ENCODE measurements around the gene GOLGA6L7. TPM values are rescaled to one million over a fixed set of nuclear protein-coding genes. Genes with fewer than 3 reads are reported as not detected.

GOLGA6L7 gene
- total and polyA plus RNA-seq, 2 donors (not counting 3 experiments of a cell fraction or from before 2014, with no cell fraction given): not detected

- no peak for FAIRE-seq
- Histone ChIP-seq H2AFZ (ENCODE audit: low read depth, low read length) (no peak overlapping the region), H4K20me1 (replicated peaks; ENCODE audit: control insufficient read depth, extremely low read depth, insufficient read depth, low read length) (no peaks in the 10 kb centered on the region), H3K9ac (replicated peaks; ENCODE audit: extremely low read depth, insufficient read depth, low read length) (no peak overlapping the region), H3K4me1 (ENCODE audit: control insufficient read depth, extremely low read depth, insufficient read depth, low read length) (no peaks in the 10 kb centered on the region), H3K27ac (ENCODE audit: insufficient read depth, low read depth, low read length) (no peak overlapping the region), H3K27me3 (ENCODE audit: control insufficient read depth in 2 of 2, insufficient read depth in 2 of 2, low read length in 2 of 2) (no peaks in the 10 kb centered on the region), H3K79me2 (ENCODE audit: control insufficient read depth, insufficient read depth, low read length) (no peaks in the 10 kb centered on the region), H3K36me3 (ENCODE audit: control insufficient read depth in 2 of 2, extremely low read depth in 1 of 2, insufficient read depth in 2 of 2, low read length in 2 of 2) (no peaks in the 10 kb centered on the region), H3K9me1 (replicated peaks; ENCODE audit: control insufficient read depth, extremely low read depth, insufficient read depth, low read length) (no peaks in the 10 kb centered on the region), H3K9me3 (replicated peaks; ENCODE audit: control insufficient read depth, insufficient read depth, low read length) (no peaks in the 10 kb centered on the region), H3K4me3 (replicated peaks in 1 of 3; ENCODE audit: insufficient read depth in 1 of 3, low read depth in 1 of 3, low read length in 3 of 3) (no peak overlapping the region), H3K4me2 (ENCODE audit: insufficient read depth, low read length) (no peak overlapping the region)
- dilution Hi-C loops (cut with MboI; ENCODE audit: extremely low pct_ligation_motif_present, low sequenced_read_pairs) (no loop called here), intact Hi-C loops (cut with micrococcal nuclease) (no loop called here)
- CTCF ChIA-PET: no interaction called here
- POLR2A ChIA-PET: interaction anchor here (0.6 kb wide), 1 partner anchor 269 kb away, joined by 5 read pairs; no protein-coding TSS in a partner anchor
- TF ChIP-seq, protein P1, sequence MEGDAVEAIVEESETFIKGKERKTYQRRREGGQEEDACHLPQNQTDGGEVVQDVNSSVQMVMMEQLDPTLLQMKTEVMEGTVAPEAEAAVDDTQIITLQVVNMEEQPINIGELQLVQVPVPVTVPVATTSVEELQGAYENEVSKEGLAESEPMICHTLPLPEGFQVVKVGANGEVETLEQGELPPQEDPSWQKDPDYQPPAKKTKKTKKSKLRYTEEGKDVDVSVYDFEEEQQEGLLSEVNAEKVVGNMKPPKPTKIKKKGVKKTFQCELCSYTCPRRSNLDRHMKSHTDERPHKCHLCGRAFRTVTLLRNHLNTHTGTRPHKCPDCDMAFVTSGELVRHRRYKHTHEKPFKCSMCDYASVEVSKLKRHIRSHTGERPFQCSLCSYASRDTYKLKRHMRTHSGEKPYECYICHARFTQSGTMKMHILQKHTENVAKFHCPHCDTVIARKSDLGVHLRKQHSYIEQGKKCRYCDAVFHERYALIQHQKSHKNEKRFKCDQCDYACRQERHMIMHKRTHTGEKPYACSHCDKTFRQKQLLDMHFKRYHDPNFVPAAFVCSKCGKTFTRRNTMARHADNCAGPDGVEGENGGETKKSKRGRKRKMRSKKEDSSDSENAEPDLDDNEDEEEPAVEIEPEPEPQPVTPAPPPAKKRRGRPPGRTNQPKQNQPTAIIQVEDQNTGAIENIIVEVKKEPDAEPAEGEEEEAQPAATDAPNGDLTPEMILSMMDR (IDR thresholded peaks at IDR 0.05; ENCODE audit: extremely low read depth in 1 of 2, insufficient read depth in 1 of 2, low read depth in 1 of 2, low read length in 2 of 2): no peak
- TF ChIP-seq JUN (IDR thresholded peaks at IDR 0.05; ENCODE audit: borderline replicate concordance, insufficient read depth, insufficient read length, low read depth) (no peak), POLR2AphosphoS5 (IDR thresholded peaks at IDR 0.05; ENCODE audit: insufficient read depth, low read depth, low read length) (no peak), MYC (IDR thresholded peaks at IDR 0.05; ENCODE audit: low read depth, low read length) (no peak), POLR2A (IDR thresholded peaks at IDR 0.05; ENCODE audit: low read depth, low read length) (no peak), GATA2 (IDR thresholded peaks at IDR 0.05; ENCODE audit: insufficient read depth, insufficient read length, low read depth, low read length) (no peak), FOS (IDR thresholded peaks at IDR 0.05; ENCODE audit: borderline replicate concordance, insufficient read depth, low read length) (no peak), EZH2 (IDR thresholded peaks at IDR 0.05; ENCODE audit: borderline replicate concordance, low read depth, low read length, severe bottlenecking) (no peak)
- TF ChIP-seq, protein P2, sequence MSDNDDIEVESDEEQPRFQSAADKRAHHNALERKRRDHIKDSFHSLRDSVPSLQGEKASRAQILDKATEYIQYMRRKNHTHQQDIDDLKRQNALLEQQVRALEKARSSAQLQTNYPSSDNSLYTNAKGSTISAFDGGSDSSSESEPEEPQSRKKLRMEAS (IDR thresholded peaks at IDR 0.05; ENCODE audit: insufficient read depth, insufficient read length): no peak
- no peak for DNase-seq (ENCODE audit: low read depth, low spot score)
- no TSS peak for BruUV-seq (replicated peaks)
These were observed 27.8 kb upstream of the GOLGA6L7 start for GRCh38 chr15:28876131-28876844.
